OCI-LY1 (cell line): ENCODE results near the gene TMEM203.

Experiments
- H2AFZ ChIP-seq: fragments of 200-600 bp; sonication (generic), shearing (Covaris generic); 2 replicates; pipeline ENCODE4 v1.6.0; 2014; ENCODE audit warnings: antibody characterized with exemption, mild to moderate bottlenecking, low read length
- H3F3A ChIP-seq: fragments of 200-600 bp; sonication (generic), shearing (Covaris generic); 2 replicates; pipeline ENCODE4 v1.6.0; 2014; ENCODE audit warnings: mild to moderate bottlenecking, antibody characterized with exemption, low read length, moderate library complexity; ENCODE audit not compliant: insufficient read depth
- H3K27ac ChIP-seq: fragments of 200-600 bp; sonication (generic); 2 replicates; pipeline ENCODE4 v1.5.1; 2014; ENCODE audit warnings: low read length, mixed run types, mild to moderate bottlenecking, low read depth; ENCODE audit not compliant: poor library complexity, severe bottlenecking
- H3K27me3 ChIP-seq: fragments of 200-600 bp; sonication (generic); 2 replicates; pipeline ENCODE4 v1.6.0; 2014; ENCODE audit warnings: antibody characterized with exemption, mild to moderate bottlenecking, low read length, moderate library complexity; ENCODE audit not compliant: insufficient read depth
- H3K36me3 ChIP-seq: fragments of 200-600 bp; sonication (generic); 2 replicates; pipeline ENCODE4 v1.6.1; 2014; ENCODE audit warnings: mild to moderate bottlenecking, antibody characterized with exemption, low read length, moderate library complexity, mixed read lengths; ENCODE audit not compliant: insufficient read depth
- H3K4me1 ChIP-seq: fragments of 200-600 bp; sonication (generic); 2 replicates; pipeline ENCODE4 v1.5.1; 2014; ENCODE audit warnings: mild to moderate bottlenecking, low read length, moderate library complexity; ENCODE audit not compliant: insufficient read depth, severe bottlenecking
- H3K4me2 ChIP-seq: fragments of 200-600 bp; sonication (generic), shearing (Covaris generic); 2 replicates; pipeline ENCODE4 v1.6.1; 2014; ENCODE audit warnings: low read length
- H3K4me3 ChIP-seq: fragments of 200-600 bp; sonication (generic); 2 replicates; pipeline ENCODE4 v1.5.1; 2014; ENCODE audit warnings: low read length, low read depth, mild to moderate bottlenecking, mixed read lengths; ENCODE audit not compliant: poor library complexity, severe bottlenecking
- H3K79me2 ChIP-seq: fragments of 200-600 bp; shearing (Covaris generic); 2 replicates; pipeline ENCODE4 v1.6.1; 2016; ENCODE audit warnings: mixed run types, low read length, mixed read lengths; ENCODE audit not compliant: insufficient read depth
- H3K9ac ChIP-seq: fragments of 200-600 bp; sonication (generic), shearing (Covaris generic); 2 replicates; pipeline ENCODE4 v1.6.1; 2014; ENCODE audit warnings: mild to moderate bottlenecking, low read length, mixed read lengths
- H3K9me2 ChIP-seq: fragments of 200-600 bp; sonication (generic), shearing (Covaris generic); 2 replicates; pipeline ENCODE4 v1.6.1; 2014; ENCODE audit warnings: low read depth, mild to moderate bottlenecking, low read length, mixed read lengths
- H3K9me3 ChIP-seq: fragments of 200-600 bp; shearing (Covaris generic); 2 replicates; pipeline ENCODE4 v1.6.1; 2014; ENCODE audit warnings: low read length, mixed read lengths
- H4K20me1 ChIP-seq: fragments of 200-600 bp; sonication (generic), shearing (Covaris generic); 2 replicates; pipeline ENCODE4 v1.6.0; 2016; ENCODE audit warnings: mild to moderate bottlenecking, low read length; ENCODE audit not compliant: insufficient read depth
- EZH2 ChIP-seq: fragments of 200-600 bp; sonication (generic), shearing (Covaris generic); IDR thresholded peaks from 2 replicates; pipeline ENCODE4 v1.8.0; 2017; ENCODE audit warnings: borderline replicate concordance, mixed run types, mild to moderate bottlenecking, antibody characterized with exemption, low read length, moderate library complexity, mixed read lengths
- TF ChIP-seq, protein P1 (sequence below): fragments of 200-600 bp; sonication (generic), shearing (Covaris generic); IDR thresholded peaks from 2 replicates; pipeline ENCODE4 v1.5.1; 2017; ENCODE audit warnings: mild to moderate bottlenecking, antibody characterized with exemption, low read length, moderate library complexity, mixed read lengths

Gene TMEM203

GRCh38 chr9:137247135-137247915 lies 41.9 kb upstream of the TMEM203 start:
- no peaks in the 10 kb centered on the region for H3F3A ChIP-seq
- H3K27ac ChIP-seq, result no peak overlapping the region
- H3K9me3 ChIP-seq, result no peaks in the 10 kb centered on the region
- H3K27me3 ChIP-seq, result peaks cover 6% of the 10 kb centered on the region; the same call in 1 of the 2 replicates
- no peaks in the 10 kb centered on the region for H3K9me2 ChIP-seq
- peaks cover 19% of the 10 kb centered on the region for H3K4me1 ChIP-seq
- no peaks in the 10 kb centered on the region for H4K20me1 ChIP-seq
- no peak overlapping the region for H2AFZ ChIP-seq
- TF ChIP-seq, protein P1, sequence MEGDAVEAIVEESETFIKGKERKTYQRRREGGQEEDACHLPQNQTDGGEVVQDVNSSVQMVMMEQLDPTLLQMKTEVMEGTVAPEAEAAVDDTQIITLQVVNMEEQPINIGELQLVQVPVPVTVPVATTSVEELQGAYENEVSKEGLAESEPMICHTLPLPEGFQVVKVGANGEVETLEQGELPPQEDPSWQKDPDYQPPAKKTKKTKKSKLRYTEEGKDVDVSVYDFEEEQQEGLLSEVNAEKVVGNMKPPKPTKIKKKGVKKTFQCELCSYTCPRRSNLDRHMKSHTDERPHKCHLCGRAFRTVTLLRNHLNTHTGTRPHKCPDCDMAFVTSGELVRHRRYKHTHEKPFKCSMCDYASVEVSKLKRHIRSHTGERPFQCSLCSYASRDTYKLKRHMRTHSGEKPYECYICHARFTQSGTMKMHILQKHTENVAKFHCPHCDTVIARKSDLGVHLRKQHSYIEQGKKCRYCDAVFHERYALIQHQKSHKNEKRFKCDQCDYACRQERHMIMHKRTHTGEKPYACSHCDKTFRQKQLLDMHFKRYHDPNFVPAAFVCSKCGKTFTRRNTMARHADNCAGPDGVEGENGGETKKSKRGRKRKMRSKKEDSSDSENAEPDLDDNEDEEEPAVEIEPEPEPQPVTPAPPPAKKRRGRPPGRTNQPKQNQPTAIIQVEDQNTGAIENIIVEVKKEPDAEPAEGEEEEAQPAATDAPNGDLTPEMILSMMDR, result no peak
- no peak for TF ChIP-seq EZH2
- H3K4me2 ChIP-seq, result no peak overlapping the region
- no peak overlapping the region for H3K4me3 ChIP-seq
- peaks cover 20% of the 10 kb centered on the region for H3K36me3 ChIP-seq
- H3K79me2 ChIP-seq, result no peaks in the 10 kb centered on the region
- H3K9ac ChIP-seq, result no peak overlapping the region

- Histone ChIP-seq H4K20me1 (no peaks in the 10 kb centered on the region), H3K27ac (no peak overlapping the region), H3K27me3 (0 out of 2 replicates have a peak, but pooled peaks cover 6% of the 10 kb centered on the region)
These were observed 40.3 kb upstream of the TMEM203 start for GRCh38 chr9:137245450-137246421.

More at GRCh38 chr9:137245450-137246421, 40.3 kb upstream of the TMEM203 start:
- H2AFZ ChIP-seq, result no peak overlapping the region
- no peaks in the 10 kb centered on the region for H3K9me3 ChIP-seq
- H3K9ac ChIP-seq, result no peak overlapping the region
- H3K4me1 ChIP-seq, result peaks cover 19% of the 10 kb centered on the region
- H3K4me3 ChIP-seq, result no peak overlapping the region
- TF ChIP-seq, protein P1, result no peak
- no peak for TF ChIP-seq EZH2
- H3K36me3 ChIP-seq, result peaks cover 28% of the 10 kb centered on the region
- peaks cover 6% of the 10 kb centered on the region; the same call in 1 of the 2 replicates for H3K79me2 ChIP-seq
- no peak overlapping the region for H3K4me2 ChIP-seq
- H3K9me2 ChIP-seq, result no peaks in the 10 kb centered on the region
- no peaks in the 10 kb centered on the region for H3F3A ChIP-seq
